Ascending aorta (tissue), 2 donors: ENCODE measurements around the gene GJA5. TPM values are rescaled to one million over a fixed set of nuclear protein-coding genes. Genes with fewer than 3 reads are reported as not detected.

Experiments used
- DNase-seq, 2 donors: peaks; one replicate each; pipeline ENCODE4 v3.0.0-alpha.2; 2019; ENCODE audit warnings: low spot score in 2 of 2
- H3K27ac ChIP-seq, 2 donors: fragments of 200-600 bp; sonication (generic); one replicate each; pipeline ENCODE4 v1.5.1; 2016 to 2017; ENCODE audit warnings: mild to moderate bottlenecking in 1 of 2
- H3K27me3 ChIP-seq: fragments of 200-600 bp; sonication (generic); one replicate; pipeline ENCODE4 v1.5.1; 2017
- H3K36me3 ChIP-seq, 2 donors: fragments of 200-600 bp; sonication (generic); one replicate each; pipeline ENCODE4 v1.5.1; 2016
- H3K4me1 ChIP-seq, 2 donors: fragments of 200-600 bp; sonication (generic); one replicate each; pipeline ENCODE4 v1.5.1; 2016 to 2017; ENCODE audit warnings: mild to moderate bottlenecking in 1 of 2
- H3K4me3 ChIP-seq, 2 donors: fragments of 200-600 bp; sonication (generic); one replicate each; pipeline ENCODE4 v1.5.1; 2016 to 2017; ENCODE audit warnings: mild to moderate bottlenecking in 1 of 2
- H3K9me3 ChIP-seq, 2 donors: fragments of 200-600 bp; sonication (generic); one replicate each; pipeline ENCODE4 v1.5.1; 2016
- CTCF ChIP-seq, 3 experiments: fragments of 200-600 bp in 2 of 3; fragments of 450-650 bp in 1 of 3; sonication (generic) in 2 of 3; IDR thresholded peaks; one replicate each; pipeline ENCODE4 v1.5.1; 2016 to 2019; ENCODE audit warnings: antibody characterized with exemption in 3 of 3, mild to moderate bottlenecking in 1 of 3, moderate library complexity in 1 of 3
- intact Hi-C: fragments of 100-400 bp; cut with DNase I; formaldehyde crosslinking; loops from one replicate; pipeline ENCODE4 v1.15.1; 2023
- total RNA-seq: library from RNA; depleted of rRNA; stranded (reverse); fragments of >200 nt; gene quantifications from one replicate; pipeline ENCODE4 v1.1.0, GENCODE V29; 2016

The GJA5 gene
- 49.7 TPM for total RNA-seq

GRCh38 chr1:147760481-147761260 lies at the start of gene GJA5:
TSS of gene GJA5 (minus strand) at chr1:147760602. CDS start at chr1:147759238, 1,364 bp downstream.
- DNase-seq: no peak
- no peaks in the 10 kb centered on the region for H3K27me3 ChIP-seq
- intact Hi-C loops: no loop called here
- no peaks in the 10 kb centered on the region for H3K9me3 ChIP-seq
- peaks cover 4 to 5% of the 10 kb centered on the region in 2 donors for H3K36me3 ChIP-seq
- H3K27ac ChIP-seq: peak within 1 kb of the TSS; percentile 91 to 94
- H3K4me1 ChIP-seq: peaks cover 14 to 50% of the 10 kb centered on the region in 2 donors
- no peak for TF ChIP-seq CTCF (IDR thresholded peaks at IDR 0.05)
- H3K4me3 ChIP-seq: no peak within 1 kb of the TSS

- DNase-seq: no peak
- intact Hi-C loops: no loop called here
- Histone ChIP-seq H3K27me3 (no peaks in the 10 kb centered on the region), H3K4me3 (no peak overlapping the region), H3K4me1 (no peaks in the 10 kb centered on the region), H3K36me3 (no peaks in the 10 kb centered on the region), H3K27ac (no peak overlapping the region), H3K9me3 (no peaks in the 10 kb centered on the region)
- TF ChIP-seq CTCF (IDR thresholded peaks at IDR 0.05): no peak
Observed at GRCh38 chr1:147809236-147809635, 48.8 kb upstream of the GJA5 start.

- Histone ChIP-seq H3K9me3 (no peaks in the 10 kb centered on the region), H3K27me3 (no peaks in the 10 kb centered on the region), H3K4me1 (no peaks in the 10 kb centered on the region), H3K36me3 (no peaks in the 10 kb centered on the region), H3K4me3 (no peak overlapping the region), H3K27ac (no peak overlapping the region)
- no peak for TF ChIP-seq CTCF (IDR thresholded peaks at IDR 0.05)
- intact Hi-C loops: no loop called here
- no peak for DNase-seq
Observed at GRCh38 chr1:147808025-147808424, 47.6 kb upstream of the GJA5 start.

GRCh38 chr1:147807405-147807804 lies 47.0 kb upstream of the GJA5 start:
- H3K4me1 ChIP-seq: no peaks in the 10 kb centered on the region
- intact Hi-C loops: no loop called here
- DNase-seq: no peak
- TF ChIP-seq CTCF (IDR thresholded peaks at IDR 0.05): no peak
- no peak overlapping the region for H3K27ac ChIP-seq
- no peaks in the 10 kb centered on the region for H3K27me3 ChIP-seq
- no peaks in the 10 kb centered on the region for H3K9me3 ChIP-seq
- no peak overlapping the region for H3K4me3 ChIP-seq
- H3K36me3 ChIP-seq: no peaks in the 10 kb centered on the region

- no peak overlapping the region for H3K27ac ChIP-seq
- H3K4me1 ChIP-seq: no peaks in the 10 kb centered on the region
- H3K36me3 ChIP-seq: no peaks in the 10 kb centered on the region
- no peaks in the 10 kb centered on the region for H3K27me3 ChIP-seq
- TF ChIP-seq CTCF (IDR thresholded peaks at IDR 0.05): no peak
- DNase-seq: no peak
- H3K4me3 ChIP-seq: no peak overlapping the region
- no peaks in the 10 kb centered on the region for H3K9me3 ChIP-seq
- intact Hi-C loops: no loop called here
Observed at GRCh38 chr1:147804942-147805723, 44.7 kb upstream of the GJA5 start.
